Kidney capillary endothelial cell (primary cell): ENCODE measurements around the gene SETD3.
"Not testable (repeated sequence)": the region's sequence is repeated elsewhere in the genome, so short reads cannot be mapped to it uniquely, and the experiment has no call there.

ENCODE experiments used
- DNase-seq: peaks from one replicate; pipeline ENCODE4 v3.0.0-alpha.2; 2018; ENCODE audit warnings: low spot score

SETD3 gene

GRCh38 chr14:99360774-99361595, 119.7 kb downstream of the SETD3 start:
- no peak for DNase-seq

GRCh38 chr14:99359906-99360305, 120.8 kb downstream of the SETD3 start:
- no peak for DNase-seq

- no peak for DNase-seq
Observed at GRCh38 chr14:99357916-99358390, 122.7 kb downstream of the SETD3 start.

DNA sequence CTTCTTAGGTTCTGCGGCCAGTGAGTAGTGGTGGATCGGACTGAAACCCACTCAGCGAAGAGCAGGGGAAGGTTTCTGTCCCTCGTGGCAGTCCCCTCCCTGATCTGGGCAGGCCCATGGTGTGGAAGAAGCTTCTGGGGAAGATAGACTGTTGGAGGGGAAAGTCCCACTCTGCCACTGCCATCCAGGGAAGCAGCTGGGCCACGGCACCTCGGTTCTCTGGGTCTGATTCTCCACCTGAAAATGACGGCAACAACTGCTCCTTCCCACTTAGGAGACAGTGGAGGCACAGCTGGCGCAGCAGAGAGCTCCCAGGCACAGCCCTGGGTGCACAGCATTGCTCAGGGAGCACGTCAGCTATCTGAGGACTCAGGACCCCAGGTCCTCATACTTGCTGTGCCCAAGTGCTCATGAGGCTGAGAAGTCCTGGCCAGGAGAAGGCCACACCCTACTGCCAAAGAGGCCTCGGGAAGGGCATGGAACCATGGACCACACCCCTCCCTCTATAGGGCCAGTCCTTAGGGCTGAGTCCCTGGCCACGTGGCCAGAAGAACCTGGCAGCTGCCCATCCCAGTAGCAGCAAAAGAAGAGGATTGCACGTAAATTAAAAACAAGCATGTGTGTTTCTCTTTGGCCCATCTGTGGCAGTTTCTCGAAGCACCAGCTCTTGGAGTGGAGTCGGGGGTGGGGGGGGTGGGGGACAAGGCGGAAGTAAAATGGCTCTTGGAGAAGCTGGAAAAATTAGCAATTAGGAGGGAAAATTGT, 123.3 kb downstream of the SETD3 start:
- DNase-seq: no peak

- DNase-seq: no peak
Observed at GRCh38 chr14:99356031-99356608, 124.5 kb downstream of the SETD3 start.

GRCh38 chr14:99354166-99354875, 126.3 kb downstream of the SETD3 start:
- DNase-seq: no peak

- DNase-seq: no peak
Observed at GRCh38 chr14:99352688-99353280, 127.9 kb downstream of the SETD3 start.

GRCh38 chr14:99351166-99352007, 129.3 kb downstream of the SETD3 start:
- DNase-seq: no peak

DNA sequence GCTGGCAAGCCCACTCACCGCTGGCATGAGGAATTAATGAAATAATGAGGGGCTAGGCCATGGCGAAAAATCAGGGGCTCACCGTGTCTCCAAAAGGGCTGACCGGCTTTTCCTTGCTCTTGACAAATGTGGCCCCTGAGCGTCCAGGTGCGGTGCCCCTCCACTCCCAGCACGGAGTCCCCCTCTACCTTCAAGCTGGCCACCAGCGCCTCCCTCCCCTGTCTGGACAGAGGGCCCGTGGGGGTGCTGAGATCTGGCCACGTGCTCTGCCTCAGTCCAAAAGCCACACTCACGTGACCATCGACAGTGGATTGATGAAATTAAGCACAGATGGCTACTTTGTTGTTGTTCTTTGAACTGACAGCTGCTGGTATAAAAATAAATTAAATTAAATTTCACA, 129.9 kb downstream of the SETD3 start:
- no peak for DNase-seq

DNA sequence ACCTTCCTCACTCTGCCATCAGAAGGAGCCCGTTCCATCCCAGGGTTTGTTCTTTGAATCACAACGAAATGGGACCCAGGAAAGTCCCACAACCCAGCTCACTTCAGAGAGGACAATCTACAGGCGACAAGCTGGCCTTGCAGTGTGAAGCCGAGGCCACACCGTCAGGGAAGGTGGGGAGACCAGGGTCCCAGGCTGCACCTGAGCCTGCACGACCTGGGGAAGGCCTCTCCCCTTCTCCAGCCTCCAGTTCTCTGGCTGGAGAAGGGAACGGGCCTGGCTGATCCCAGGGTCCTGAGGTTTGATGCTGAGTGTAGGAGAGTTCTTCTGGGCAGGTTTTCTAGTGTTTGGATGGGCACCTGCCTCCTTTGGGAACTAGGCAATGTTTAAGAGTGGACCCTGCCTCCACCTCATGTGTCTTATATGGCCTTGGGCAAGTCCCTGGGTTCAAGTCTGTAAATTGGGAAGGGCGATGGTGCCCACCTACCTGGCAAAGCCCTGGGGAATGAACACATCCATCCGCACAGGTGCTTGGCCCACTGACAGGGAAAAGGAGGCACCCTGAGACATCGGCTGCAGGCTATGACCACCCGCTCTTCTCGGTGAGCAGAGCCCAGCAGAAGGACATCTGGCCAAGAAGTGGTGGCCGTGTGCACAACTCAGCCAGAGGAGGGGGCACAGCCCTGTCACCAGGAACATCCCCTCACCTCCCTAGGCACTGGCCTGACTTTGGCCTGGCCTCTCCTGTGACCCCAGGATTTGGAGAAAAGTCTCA, 130.8 kb downstream of the SETD3 start:
- no peak for DNase-seq

DNA sequence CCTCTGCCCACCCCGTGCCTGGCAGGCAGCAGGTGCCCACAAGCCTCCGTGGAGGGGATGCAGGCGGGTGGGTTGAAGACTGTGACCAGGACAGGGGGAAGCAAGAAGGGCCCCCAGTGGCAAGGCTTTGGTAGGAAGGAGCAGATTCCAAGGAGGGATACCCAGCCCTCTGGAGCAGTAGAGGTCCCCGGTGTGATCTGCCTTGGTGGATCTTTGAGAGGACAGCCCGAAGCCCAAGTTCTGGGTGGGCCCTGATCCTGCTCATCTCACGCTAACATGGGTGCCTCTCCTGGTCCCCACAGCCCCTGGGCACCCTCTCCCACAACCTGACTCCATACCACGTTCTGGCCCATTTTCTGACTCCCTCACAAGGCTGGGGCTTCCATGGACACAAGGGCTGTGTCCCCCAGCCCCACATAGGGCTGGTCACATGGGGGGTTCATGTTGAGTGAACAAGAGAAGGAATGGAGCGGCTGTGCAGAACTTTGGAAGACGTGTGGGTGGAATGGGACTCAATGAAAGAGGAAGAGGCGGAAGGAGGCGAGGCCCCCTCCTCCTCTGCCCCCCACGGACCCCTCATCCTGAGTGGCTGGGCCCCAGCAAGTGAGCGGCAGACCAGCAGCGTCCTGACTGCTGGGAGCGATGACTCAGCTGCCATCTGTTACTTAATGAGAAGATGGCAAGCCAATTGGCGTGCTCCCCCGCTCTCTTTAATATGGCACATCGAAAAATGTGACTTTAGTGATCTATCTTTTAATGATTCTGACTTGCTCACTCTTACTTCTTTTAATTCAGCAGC, 131.6 kb downstream of the SETD3 start:
- DNase-seq: no peak

GRCh38 chr14:99348231-99348630, 132.4 kb downstream of the SETD3 start:
- not testable (repeated sequence) for DNase-seq
